Loucy (cell line): ENCODE measurements around the gene WNK1.

ENCODE experiments used
- H2AFZ ChIP-seq: fragments of 200-600 bp; sonication (generic); 2 replicates; pipeline ENCODE4 v1.6.0; 2016; ENCODE audit warnings: antibody characterized with exemption, mild to moderate bottlenecking, low read length, moderate library complexity
- H3F3A ChIP-seq: fragments of 200-600 bp; 2 replicates; pipeline ENCODE4 v1.6.0; 2016; ENCODE audit warnings: antibody characterized with exemption, low read depth, mild to moderate bottlenecking
- H3K27me3 ChIP-seq: fragments of 200-600 bp; sonication (generic); 2 replicates; pipeline ENCODE4 v1.6.1; 2014; ENCODE audit warnings: low read length, mild to moderate bottlenecking; ENCODE audit not compliant: insufficient read depth, poor library complexity, severe bottlenecking
- H3K36me3 ChIP-seq: fragments of 200-600 bp; sonication (generic); 2 replicates; pipeline ENCODE4 v1.6.1; 2016; ENCODE audit warnings: low read length; ENCODE audit not compliant: insufficient read depth
- H3K4me1 ChIP-seq: fragments of 200-600 bp; sonication (generic); 2 replicates; pipeline ENCODE4 v1.5.1; 2014; ENCODE audit warnings: low read length, mild to moderate bottlenecking; ENCODE audit not compliant: insufficient read depth, poor library complexity, severe bottlenecking
- H3K4me2 ChIP-seq: fragments of 200-600 bp; sonication (generic); 2 replicates; pipeline ENCODE4 v1.6.0; 2014; ENCODE audit warnings: antibody characterized with exemption, low read length, low read depth, mild to moderate bottlenecking; ENCODE audit not compliant: poor library complexity, severe bottlenecking
- H3K4me3 ChIP-seq: fragments of 200-600 bp; sonication (generic); 2 replicates; pipeline ENCODE4 v1.5.1; 2014; ENCODE audit warnings: low read length, mild to moderate bottlenecking, mixed read lengths; ENCODE audit not compliant: poor library complexity, severe bottlenecking
- H3K79me2 ChIP-seq: fragments of 200-600 bp; sonication (generic); 2 replicates; pipeline ENCODE4 v1.6.1; 2014; ENCODE audit warnings: low read length; ENCODE audit not compliant: insufficient read depth
- H3K9ac ChIP-seq: fragments of 200-600 bp; sonication (generic); 2 replicates; pipeline ENCODE4 v1.6.0; 2014; ENCODE audit warnings: mild to moderate bottlenecking, low read depth, low read length, moderate library complexity; ENCODE audit not compliant: poor library complexity, severe bottlenecking
- H3K9me2 ChIP-seq: fragments of 200-600 bp; sonication (generic); replicated peaks from 2 replicates; pipeline ENCODE4 v1.6.1; 2016; ENCODE audit warnings: low read depth, low read length, mixed read lengths
- H3K9me3 ChIP-seq: fragments of 200-600 bp; sonication (generic); 2 replicates; pipeline ENCODE4 v1.6.1; 2014; ENCODE audit warnings: mild to moderate bottlenecking, antibody characterized with exemption, low read length, low read depth; ENCODE audit not compliant: insufficient read depth
- H4K20me1 ChIP-seq: fragments of 200-600 bp; sonication (generic); 2 replicates; pipeline ENCODE4 v1.6.0; 2014; ENCODE audit warnings: antibody characterized with exemption, low read length, mild to moderate bottlenecking; ENCODE audit not compliant: insufficient read depth, poor library complexity, severe bottlenecking
- CTCF ChIP-seq: fragments of 200-600 bp; sonication (generic); conservative IDR thresholded peaks from 2 replicates; pipeline ENCODE4 v1.5.1; 2014; ENCODE audit warnings: mild to moderate bottlenecking, antibody characterized with exemption, low read length
- EZH2phosphoT487 ChIP-seq: fragments of 200-600 bp; IDR thresholded peaks from 2 replicates; pipeline ENCODE4 v1.6.1; 2018; ENCODE audit warnings: antibody characterized with exemption, mild to moderate bottlenecking, moderate library complexity, borderline replicate concordance

The WNK1 gene

GRCh38 chr12:724194-724855 lies 28.1 kb upstream of the WNK1 start:
- H3K27me3 ChIP-seq, result no peaks in the 10 kb centered on the region
- TF ChIP-seq EZH2phosphoT487 (no peak), CTCF (no peak)
- H3K9me3 ChIP-seq, result no peaks in the 10 kb centered on the region
- H3K79me2 ChIP-seq, result no peaks in the 10 kb centered on the region
- peak overlapping the region; percentile 48 for H3K4me2 ChIP-seq
- H3K4me3 ChIP-seq, result peak overlapping the region; percentile 30
- peak overlapping the region; percentile 27 for H3K9ac ChIP-seq
- H3F3A ChIP-seq, result peaks cover 28% of the 10 kb centered on the region
- H4K20me1 ChIP-seq, result no peaks in the 10 kb centered on the region
- peaks cover 81% of the 10 kb centered on the region for H3K4me1 ChIP-seq
- H3K36me3 ChIP-seq, result no peaks in the 10 kb centered on the region
- H2AFZ ChIP-seq, result peak overlapping the region; percentile 63
- no peaks in the 10 kb centered on the region for H3K9me2 ChIP-seq

GRCh38 chr12:725076-725475 lies 27.3 kb upstream of the WNK1 start:
- H2AFZ ChIP-seq, result no peak overlapping the region
- no peak overlapping the region for H3K4me3 ChIP-seq
- H3K79me2 ChIP-seq, result no peaks in the 10 kb centered on the region
- H3K36me3 ChIP-seq, result no peaks in the 10 kb centered on the region
- no peaks in the 10 kb centered on the region for H3K27me3 ChIP-seq
- no peaks in the 10 kb centered on the region for H3K9me2 ChIP-seq
- H3K9me3 ChIP-seq, result no peaks in the 10 kb centered on the region
- no peak overlapping the region for H3K9ac ChIP-seq
- TF ChIP-seq EZH2phosphoT487 (no peak), CTCF (no peak)
- H3K4me2 ChIP-seq, result peak overlapping the region; percentile 20
- no peaks in the 10 kb centered on the region for H4K20me1 ChIP-seq
- peaks cover 83% of the 10 kb centered on the region for H3K4me1 ChIP-seq
- peaks cover 32% of the 10 kb centered on the region for H3F3A ChIP-seq

GRCh38 chr12:726281-727140 lies 25.9 kb upstream of the WNK1 start:
- H3K79me2 ChIP-seq, result no peaks in the 10 kb centered on the region
- H3K4me2 ChIP-seq, result no peak overlapping the region
- no peak overlapping the region; the same call in 1 of the 2 replicates for H2AFZ ChIP-seq
- peaks cover 90% of the 10 kb centered on the region for H3K4me1 ChIP-seq
- no peaks in the 10 kb centered on the region for H3K9me2 ChIP-seq
- peak overlapping the region; percentile 84 for H3K9ac ChIP-seq
- no peaks in the 10 kb centered on the region for H3K27me3 ChIP-seq
- H3K9me3 ChIP-seq, result peaks cover 5% of the 10 kb centered on the region; the same call in 1 of the 2 replicates
- no peaks in the 10 kb centered on the region for H4K20me1 ChIP-seq
- TF ChIP-seq EZH2phosphoT487, result no peak
- no peak for TF ChIP-seq CTCF
- H3K36me3 ChIP-seq, result no peaks in the 10 kb centered on the region
- H3K4me3 ChIP-seq, result no peak overlapping the region
- H3F3A ChIP-seq, result peaks cover 32% of the 10 kb centered on the region
